Activated naive CD4-positive, alpha-beta T cell treated with anti-CD3 and anti-CD28 coated beads, Interleukin-2, amount 10 ng/mL, durations not matched to agents 7 days and 5 days (primary cell): Measurements from ENCODE around the gene PRR5.
A peak's percentile ranks its signal among the peaks of the same experiment; 100 is the strongest.
"Not testable (repeated sequence)": the region's sequence is repeated elsewhere in the genome, so short reads cannot be mapped to it uniquely, and the experiment has no call there.

Experiments
- CTCF ChIA-PET: fragments of 350-600 bp; sonication (Branson Sonifier 250); formaldehyde crosslinking; loops from one replicate; lab custom pipeline; 2021; ENCODE audit warnings: antibody characterized with exemption; lab: Charles Lee
- DNase-seq: peaks from one replicate; pipeline ENCODE4 v3.0.0-alpha.2; 2020
- H3K27ac Mint-ChIP-seq: one replicate; pipeline ENCODE4 v1.8.0; 2021; ENCODE audit warnings: mild to moderate bottlenecking, moderate library complexity, mixed read lengths
- H3K27me3 Mint-ChIP-seq: one replicate; pipeline ENCODE4 v1.8.0; 2021; ENCODE audit warnings: mild to moderate bottlenecking, mixed read lengths
- H3K36me3 Mint-ChIP-seq: one replicate; pipeline ENCODE4 v1.8.0; 2021; ENCODE audit warnings: mixed read lengths
- H3K4me1 Mint-ChIP-seq: one replicate; pipeline ENCODE4 v1.8.0; 2021; ENCODE audit warnings: mixed read lengths
- H3K4me3 Mint-ChIP-seq: one replicate; pipeline ENCODE4 v1.8.0; 2021; ENCODE audit warnings: mild to moderate bottlenecking, moderate library complexity, mixed read lengths
- H3K9me3 Mint-ChIP-seq: one replicate; pipeline ENCODE4 v1.8.0; 2021; ENCODE audit warnings: mixed read lengths

Gene PRR5

GRCh38 chr22:44747784-44748127 is 45.8 kb downstream of the PRR5 start:
- H3K9me3 Mint-ChIP-seq, H3K27ac Mint-ChIP-seq, DNase-seq, H3K36me3 Mint-ChIP-seq, H3K4me1 Mint-ChIP-seq, CTCF ChIA-PET, H3K4me3 Mint-ChIP-seq: not testable (repeated sequence)
- peaks cover 50% of the 10 kb centered on the region for H3K27me3 Mint-ChIP-seq

- peaks cover 5% of the 10 kb centered on the region for H3K4me1 Mint-ChIP-seq
- H3K4me3 Mint-ChIP-seq, result no peak overlapping the region
- H3K36me3 Mint-ChIP-seq, result no peaks in the 10 kb centered on the region
- peaks cover 51% of the 10 kb centered on the region for H3K27me3 Mint-ChIP-seq
- no peak for DNase-seq
- H3K27ac Mint-ChIP-seq, result no peak overlapping the region
- no peaks in the 10 kb centered on the region for H3K9me3 Mint-ChIP-seq
- CTCF ChIA-PET, result no interaction called here
These were observed 46.5 kb downstream of the PRR5 start for GRCh38 chr22:44748524-44748923.

- no peak overlapping the region for H3K27ac Mint-ChIP-seq
- CTCF ChIA-PET, result no interaction called here
- no peak overlapping the region for H3K4me3 Mint-ChIP-seq
- peaks cover 62% of the 10 kb centered on the region for H3K27me3 Mint-ChIP-seq
- no peaks in the 10 kb centered on the region for H3K36me3 Mint-ChIP-seq
- peaks cover 5% of the 10 kb centered on the region for H3K4me1 Mint-ChIP-seq
- no peaks in the 10 kb centered on the region for H3K9me3 Mint-ChIP-seq
- no peak for DNase-seq
These were observed 48.5 kb downstream of the PRR5 start for GRCh38 chr22:44750481-44750880.

GRCh38 chr22:44752285-44753188 is 50.5 kb downstream of the PRR5 start, which contains the start of gene ARHGAP8:
Gene ARHGAP8 (plus strand): TSS chr22:44752575. CDS start chr22:44786528, 33,953 bp downstream.
- Mint-ChIP-seq H3K36me3 (no peaks in the 10 kb centered on the region), H3K9me3 (no peaks in the 10 kb centered on the region), H3K27ac (no peak within 1 kb of the TSS), H3K27me3 (peaks cover 63% of the 10 kb centered on the region), H3K4me3 (peak within 1 kb of the TSS; percentile 45), H3K4me1 (peaks cover 5% of the 10 kb centered on the region)
- CTCF ChIA-PET, result interaction anchor here (0.7 kb wide), 1 partner anchor 49 kb away, joined by 3 read pairs; no protein-coding TSS in a partner anchor
- peak; percentile 47 for DNase-seq

- CTCF ChIA-PET, result interaction anchor here (0.7 kb wide), 1 partner anchor 50 kb away, joined by 3 read pairs; no protein-coding TSS in a partner anchor
- no peak overlapping the region for H3K27ac Mint-ChIP-seq
- H3K4me1 Mint-ChIP-seq, result peaks cover 5% of the 10 kb centered on the region
- no peak overlapping the region for H3K4me3 Mint-ChIP-seq
- H3K36me3 Mint-ChIP-seq, result no peaks in the 10 kb centered on the region
- no peak for DNase-seq
- no peaks in the 10 kb centered on the region for H3K9me3 Mint-ChIP-seq
- peaks cover 70% of the 10 kb centered on the region for H3K27me3 Mint-ChIP-seq
These were observed 51.4 kb downstream of the PRR5 start for GRCh38 chr22:44753189-44754042.

- no peaks in the 10 kb centered on the region for H3K36me3 Mint-ChIP-seq
- CTCF ChIA-PET, result no interaction called here
These were observed 53.0 kb downstream of the PRR5 start for GRCh38 chr22:44754998-44755397.

GRCh38 chr22:44755417-44755816 is 53.4 kb downstream of the PRR5 start:
- no peak overlapping the region for H3K27ac Mint-ChIP-seq
- H3K27me3 Mint-ChIP-seq, result peaks cover 63% of the 10 kb centered on the region
- CTCF ChIA-PET, result no interaction called here
- DNase-seq, result no peak
- no peaks in the 10 kb centered on the region for H3K36me3 Mint-ChIP-seq
- peaks cover 5% of the 10 kb centered on the region for H3K4me1 Mint-ChIP-seq
- H3K4me3 Mint-ChIP-seq, result no peak overlapping the region
- no peaks in the 10 kb centered on the region for H3K9me3 Mint-ChIP-seq

More at GRCh38 chr22:44754998-44755397, 53.0 kb downstream of the PRR5 start:
- no peak for DNase-seq
- Mint-ChIP-seq H3K4me1 (peaks cover 5% of the 10 kb centered on the region), H3K4me3 (no peak overlapping the region), H3K27me3 (peaks cover 63% of the 10 kb centered on the region), H3K9me3 (no peaks in the 10 kb centered on the region), H3K27ac (no peak overlapping the region)

GRCh38 chr22:44755956-44756361 is 54.0 kb downstream of the PRR5 start:
- CTCF ChIA-PET, result no interaction called here
- H3K9me3 Mint-ChIP-seq, result no peaks in the 10 kb centered on the region
- H3K36me3 Mint-ChIP-seq, result no peaks in the 10 kb centered on the region
- peaks cover 5% of the 10 kb centered on the region for H3K4me1 Mint-ChIP-seq
- DNase-seq, result no peak
- no peak overlapping the region for H3K27ac Mint-ChIP-seq
- H3K27me3 Mint-ChIP-seq, result peaks cover 59% of the 10 kb centered on the region
- H3K4me3 Mint-ChIP-seq, result no peak overlapping the region

GRCh38 chr22:44758344-44758973 is 56.5 kb downstream of the PRR5 start:
- DNase-seq, result no peak
- H3K4me3 Mint-ChIP-seq, result no peak overlapping the region
- H3K9me3 Mint-ChIP-seq, result peaks cover 3% of the 10 kb centered on the region
- no peak overlapping the region for H3K27ac Mint-ChIP-seq
- H3K36me3 Mint-ChIP-seq, result no peaks in the 10 kb centered on the region
- peaks cover 36% of the 10 kb centered on the region for H3K27me3 Mint-ChIP-seq
- H3K4me1 Mint-ChIP-seq, result no peaks in the 10 kb centered on the region
- CTCF ChIA-PET, result no interaction called here

GRCh38 chr22:44759001-44759400 is 57.0 kb downstream of the PRR5 start:
- Mint-ChIP-seq H3K27ac (no peak overlapping the region), H3K4me1 (no peaks in the 10 kb centered on the region), H3K36me3 (no peaks in the 10 kb centered on the region), H3K27me3 (peaks cover 31% of the 10 kb centered on the region), H3K4me3 (no peak overlapping the region), H3K9me3 (peaks cover 3% of the 10 kb centered on the region)
- CTCF ChIA-PET, result no interaction called here
- DNase-seq, result no peak

- Mint-ChIP-seq H3K27ac (peak overlapping the region; percentile 19), H3K36me3 (no peaks in the 10 kb centered on the region), H3K4me3 (no peak overlapping the region), H3K4me1 (no peaks in the 10 kb centered on the region), H3K27me3 (peaks cover 31% of the 10 kb centered on the region), H3K9me3 (peaks cover 3% of the 10 kb centered on the region)
- DNase-seq, result no peak
- CTCF ChIA-PET, result no interaction called here
These were observed 57.7 kb downstream of the PRR5 start for GRCh38 chr22:44759430-44760310.

GRCh38 chr22:44760476-44760875 is 58.5 kb downstream of the PRR5 start:
- no peak overlapping the region for H3K27ac Mint-ChIP-seq
- H3K27me3 Mint-ChIP-seq, result peaks cover 24% of the 10 kb centered on the region
- no peaks in the 10 kb centered on the region for H3K4me1 Mint-ChIP-seq

GRCh38 chr22:44761025-44761424 is 59.0 kb downstream of the PRR5 start:
- Mint-ChIP-seq H3K27me3 (peaks cover 18% of the 10 kb centered on the region), H3K4me3 (no peak overlapping the region), H3K36me3 (no peaks in the 10 kb centered on the region), H3K27ac (no peak overlapping the region), H3K9me3 (peaks cover 3% of the 10 kb centered on the region), H3K4me1 (no peaks in the 10 kb centered on the region)
- DNase-seq, result no peak
- CTCF ChIA-PET, result no interaction called here

More at GRCh38 chr22:44760476-44760875, 58.5 kb downstream of the PRR5 start:
- H3K36me3 Mint-ChIP-seq, result no peaks in the 10 kb centered on the region
- no peak overlapping the region for H3K4me3 Mint-ChIP-seq
- CTCF ChIA-PET, result no interaction called here
- peaks cover 3% of the 10 kb centered on the region for H3K9me3 Mint-ChIP-seq
- no peak for DNase-seq
